Neural cell (in vitro differentiated cells): ENCODE results near the gene DNM1.

Experiments
- CTCF ChIP-seq: fragments of 450-650 bp; IDR thresholded peaks from 2 replicates; pipeline ENCODE4 v1.5.1; 2014; ENCODE audit warnings: antibody characterized with exemption, mild to moderate bottlenecking, moderate library complexity; ENCODE audit not compliant: poor library complexity, severe bottlenecking
- MXI1 ChIP-seq: fragments of 450-650 bp; conservative IDR thresholded peaks from 2 replicates; pipeline ENCODE4 v1.6.1; 2014; ENCODE audit warnings: antibody characterized with exemption, mild to moderate bottlenecking; ENCODE audit not compliant: poor library complexity, severe bottlenecking

- TF ChIP-seq CTCF (no peak), MXI1 (no peak)
Observed at GRCh38 chr9:128204858-128205257, 1.7 kb downstream of the DNM1 start.
